HepG2 (cell line): Measurements from ENCODE around the gene NOTUM. TPM values are rescaled to one million over a fixed set of nuclear protein-coding genes. Genes with fewer than 3 reads are reported as not detected.

ENCODE experiments used
- EEA1 ChIP-seq: sonication (generic); formaldehyde crosslinking; IDR thresholded peaks from 2 replicates; pipeline ENCODE4 v1.5.1; 2020; ENCODE audit warnings: mild to moderate bottlenecking, missing genetic modification reagents, borderline replicate concordance
- ELF4 ChIP-seq: sonication (generic); formaldehyde crosslinking; IDR thresholded peaks from 2 replicates; pipeline ENCODE4 v1.5.0; 2020; ENCODE audit warnings: missing genetic modification reagents, mild to moderate bottlenecking, moderate library complexity, borderline replicate concordance
- ETV6 ChIP-seq: sonication (generic); formaldehyde crosslinking; conservative IDR thresholded peaks from 2 replicates; pipeline ENCODE4 v1.4.0; 2020; ENCODE audit warnings: missing genetic modification reagents
- KDM3A ChIP-seq: IDR thresholded peaks from 2 replicates; pipeline ENCODE4 v1.6.1; 2018; ENCODE audit warnings: low read depth, missing compliant biosample characterization
- LBX2 ChIP-seq: sonication (generic); formaldehyde crosslinking; IDR thresholded peaks from 2 replicates; pipeline ENCODE4 v1.5.0; 2020; ENCODE audit warnings: missing genetic modification reagents, mild to moderate bottlenecking, borderline replicate concordance
- MED13 ChIP-seq: sonication (generic); formaldehyde crosslinking; IDR thresholded peaks from 2 replicates; pipeline ENCODE4 v1.5.0; 2020; ENCODE audit warnings: missing genetic modification reagents
- MLX ChIP-seq: IDR thresholded peaks from 2 replicates; pipeline ENCODE4 v1.6.1; 2016
- RNF2 ChIP-seq: fragments of 450-650 bp; conservative IDR thresholded peaks from 2 replicates; pipeline ENCODE4 v1.6.1; 2016; ENCODE audit warnings: low read depth
- SAFB2 ChIP-seq: sonication (generic); formaldehyde crosslinking; IDR thresholded peaks from 2 replicates; pipeline ENCODE4 v1.5.1; 2020; ENCODE audit warnings: missing genetic modification reagents, low read depth, mild to moderate bottlenecking, borderline replicate concordance
- SMAD1 ChIP-seq: sonication (generic); formaldehyde crosslinking; IDR thresholded peaks from 2 replicates; pipeline ENCODE4 v1.4.0; 2020; ENCODE audit warnings: missing genetic modification reagents, low read depth, mild to moderate bottlenecking, borderline replicate concordance
- SMAD9 ChIP-seq: sonication (generic); formaldehyde crosslinking; IDR thresholded peaks from 2 replicates; pipeline ENCODE4 v1.5.1; 2020; ENCODE audit warnings: mild to moderate bottlenecking, missing genetic modification reagents
- SP140L ChIP-seq: sonication (generic); formaldehyde crosslinking; IDR thresholded peaks from 2 replicates; pipeline ENCODE4 v1.4.0; 2020; ENCODE audit warnings: missing genetic modification reagents, borderline replicate concordance
- XBP1 ChIP-seq: sonication (generic); formaldehyde crosslinking; IDR thresholded peaks from 2 replicates; pipeline ENCODE4 v1.5.0; 2020; ENCODE audit warnings: missing genetic modification reagents
- ZNF205 ChIP-seq: IDR thresholded peaks from 2 replicates; pipeline ENCODE4 v1.6.1; 2018; ENCODE audit warnings: missing biosample characterization, missing genetic modification reagents
- ZNF335 ChIP-seq: sonication (generic); formaldehyde crosslinking; IDR thresholded peaks from 2 replicates; pipeline ENCODE4 v1.4.0; 2020; ENCODE audit warnings: missing genetic modification reagents
- ZNF33B ChIP-seq: sonication (generic); formaldehyde crosslinking; IDR thresholded peaks from 2 replicates; pipeline ENCODE4 v1.5.1; 2020; ENCODE audit warnings: mild to moderate bottlenecking, missing genetic modification reagents
- ZNF512B ChIP-seq: sonication (generic); formaldehyde crosslinking; IDR thresholded peaks from 2 replicates; pipeline ENCODE4 v1.5.1; 2020; ENCODE audit warnings: missing genetic modification reagents, mild to moderate bottlenecking, borderline replicate concordance
- ZNF563 ChIP-seq: sonication (generic); formaldehyde crosslinking; IDR thresholded peaks from 2 replicates; pipeline ENCODE4 v1.8.0; 2022; ENCODE audit warnings: mild to moderate bottlenecking, moderate library complexity, missing genetic modification reagents
- ZNF614 ChIP-seq: IDR thresholded peaks from 2 replicates; pipeline ENCODE4 v1.6.1; 2018; ENCODE audit warnings: missing biosample characterization, missing genetic modification reagents, inconsistent platforms, borderline replicate concordance
- ZNF816 ChIP-seq: sonication (generic); formaldehyde crosslinking; IDR thresholded peaks from 2 replicates; pipeline ENCODE4 v1.8.0; 2022; ENCODE audit warnings: missing genetic modification reagents, mild to moderate bottlenecking, borderline replicate concordance
- ZNF891 ChIP-seq: sonication (generic); formaldehyde crosslinking; IDR thresholded peaks from 2 replicates; pipeline ENCODE4 v1.5.0; 2020; ENCODE audit warnings: mild to moderate bottlenecking, missing genetic modification reagents
- ZXDC ChIP-seq: sonication (generic); formaldehyde crosslinking; IDR thresholded peaks from 2 replicates; pipeline ENCODE4 v1.5.0; 2020; ENCODE audit warnings: mild to moderate bottlenecking, missing genetic modification reagents
- polyA plus RNA-seq, 8 experiments: library from polyadenylated mRNA; depleted of rRNA in 3 of 8; stranded (reverse) in 7 of 8; unstranded in 1 of 8; fragments of >200 nt; fragmentation: Illumina TruSeq in 4 of 8; extraction: Trizol in 4 of 8; gene quantifications; 2 replicates each; pipeline versions ENCODE4 v1.2.1 to v1.2.3, GENCODE V29; 2011 to 2016; ENCODE audit warnings: low read depth in 4 of 8, missing spikeins in 1 of 8, mixed read lengths in 1 of 8; ENCODE audit not compliant: insufficient read depth in 1 of 8
- total RNA-seq, 5 experiments: library from RNA; depleted of rRNA; stranded (reverse); fragments of >200 nt; fragmentation: Illumina TruSeq; extraction: Trizol; gene quantifications; 2 replicates each; pipeline ENCODE4 v1.2.3, GENCODE V29; 2016; ENCODE audit warnings: low read depth in 1 of 5

Gene NOTUM
- total and polyA plus RNA-seq, 2 of the 13 experiments (the other 11 are each of a cell fraction or from before 2014, with no cell fraction given), result 150 to 160 TPM

GRCh38 chr17:81910840-81911276, 50.1 kb downstream of the NOTUM start (continued):
- TF ChIP-seq ZNF512B (CRISPR knock-in tag), result 0 out of 2 replicates have a peak, but pooled peaks have one; percentile 6
- TF ChIP-seq ZXDC (CRISPR knock-in tag), result 0 out of 2 replicates have a peak, but pooled peaks have one; percentile 17
- no peak for TF ChIP-seq MED13
- 0 out of 2 replicates have a peak, but pooled peaks have one; percentile 7 for TF ChIP-seq ZNF205 (CRISPR knock-in tag)
- TF ChIP-seq XBP1 (CRISPR knock-in tag), result no peak
- TF ChIP-seq KDM3A, result 0 out of 2 replicates have a peak, but pooled peaks have one; percentile 7
- TF ChIP-seq ZNF563, result no peak
- 0 out of 2 replicates have a peak, but pooled peaks have one; percentile 5 for TF ChIP-seq SAFB2 (CRISPR knock-in tag)
- TF ChIP-seq ZNF33B (CRISPR knock-in tag), result no peak
- TF ChIP-seq ZNF614 (CRISPR knock-in tag), result no peak
- TF ChIP-seq SP140L, result no peak
- TF ChIP-seq ZNF335 (CRISPR knock-in tag), result no peak
- TF ChIP-seq SMAD9 (CRISPR knock-in tag), result no peak
- 0 out of 2 replicates have a peak, but pooled peaks have one; percentile 1 for TF ChIP-seq RNF2
- TF ChIP-seq ELF4, result no peak
- TF ChIP-seq ZNF891 (CRISPR knock-in tag), result no peak
- TF ChIP-seq ZNF816, result 0 out of 2 replicates have a peak, but pooled peaks have one; percentile 8
- 0 out of 2 replicates have a peak, but pooled peaks have one; percentile 37 for TF ChIP-seq ETV6 (CRISPR knock-in tag)
- no peak for TF ChIP-seq LBX2
- TF ChIP-seq MLX (CRISPR knock-in tag), result no peak; the same call in 1 of the 2 replicates
- 0 out of 2 replicates have a peak, but pooled peaks have one; percentile 23 for TF ChIP-seq EEA1
- no peak for TF ChIP-seq SMAD1
